ENCODE measurements around the gene OXSM.

Gene OXSM

DNA sequence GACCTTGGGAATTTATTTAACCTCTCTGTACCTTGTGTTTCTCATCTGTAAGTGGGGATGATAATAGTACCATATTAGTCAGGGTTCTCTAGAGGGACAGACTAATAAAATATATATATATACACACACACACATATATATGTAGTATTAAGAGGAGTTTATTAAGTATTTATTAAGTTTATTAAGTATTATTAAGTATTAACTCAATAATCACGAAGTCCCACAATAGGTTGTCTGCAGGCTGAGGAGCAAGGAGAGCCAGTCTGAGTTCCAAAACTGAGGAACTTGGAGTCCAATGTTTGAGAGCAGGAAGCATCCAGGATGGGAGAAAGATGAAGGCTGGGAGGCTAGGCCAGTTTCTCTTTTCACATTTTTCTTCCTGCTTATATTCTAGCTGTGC is 14.8 kb downstream of the OXSM start:
- no peak for DNase-seq (ENCODE audit: low spot score)

DNA sequence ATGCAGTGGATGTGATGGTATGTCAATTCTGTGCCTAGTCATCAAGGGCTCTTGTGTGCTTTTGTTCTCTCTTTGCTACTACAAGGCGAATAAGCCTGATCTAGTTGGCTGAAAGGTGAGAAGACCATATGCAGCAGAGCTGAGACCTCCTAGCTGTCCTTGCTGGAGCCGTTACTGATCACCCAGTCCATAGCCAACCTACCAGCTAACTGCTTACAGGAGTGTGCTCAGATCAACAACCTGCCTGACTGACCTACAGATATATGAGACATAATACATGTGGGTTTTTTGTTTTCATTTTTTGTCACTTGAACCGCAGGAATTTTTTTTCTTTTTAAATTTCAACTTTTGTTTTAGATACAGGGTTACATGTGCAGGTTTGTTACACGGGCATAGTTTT is 22.8 kb downstream of the OXSM start:
- DNase-seq (ENCODE audit: low spot score): no peak

DNA sequence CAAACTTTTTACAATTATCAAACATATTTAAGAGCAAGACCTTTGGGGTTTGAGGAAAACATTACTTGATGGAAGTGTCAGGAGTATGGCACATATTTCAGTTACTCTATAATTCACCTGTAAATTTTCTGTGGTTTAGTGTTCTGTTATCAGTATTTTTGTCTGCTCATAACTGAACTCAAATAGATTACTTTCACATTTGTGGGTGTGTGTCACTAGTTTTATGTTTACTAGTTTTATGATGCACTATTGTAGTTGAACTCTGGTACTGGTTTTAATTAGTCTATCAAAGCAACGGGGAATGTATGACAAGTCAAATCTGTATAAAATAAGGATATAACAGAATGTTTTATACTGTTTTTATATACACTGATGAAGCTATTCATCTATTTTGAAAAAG is 27.2 kb downstream of the OXSM start:
- no peak for DNase-seq (ENCODE audit: low spot score)

DNA sequence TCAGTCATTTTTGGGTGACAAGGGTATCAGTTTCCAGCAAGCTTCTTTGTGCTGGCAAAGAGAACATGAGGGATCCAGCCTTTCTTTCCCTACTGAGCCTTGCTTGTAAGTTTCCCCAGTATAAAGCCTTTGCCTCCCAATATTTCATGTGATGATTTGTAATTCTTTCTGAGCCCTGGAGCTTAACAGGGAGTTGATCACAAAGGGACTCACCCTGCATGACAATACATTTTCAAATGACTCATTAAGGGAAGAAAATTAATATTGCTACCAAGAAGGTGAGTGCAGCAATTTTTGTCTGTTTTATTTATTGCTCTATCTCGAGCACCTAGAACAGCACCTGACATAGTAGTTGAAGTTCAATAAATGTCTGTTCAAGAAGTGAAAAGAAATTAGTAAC is 27.7 kb downstream of the OXSM start:
- DNase-seq (ENCODE audit: low spot score): no peak

DNA sequence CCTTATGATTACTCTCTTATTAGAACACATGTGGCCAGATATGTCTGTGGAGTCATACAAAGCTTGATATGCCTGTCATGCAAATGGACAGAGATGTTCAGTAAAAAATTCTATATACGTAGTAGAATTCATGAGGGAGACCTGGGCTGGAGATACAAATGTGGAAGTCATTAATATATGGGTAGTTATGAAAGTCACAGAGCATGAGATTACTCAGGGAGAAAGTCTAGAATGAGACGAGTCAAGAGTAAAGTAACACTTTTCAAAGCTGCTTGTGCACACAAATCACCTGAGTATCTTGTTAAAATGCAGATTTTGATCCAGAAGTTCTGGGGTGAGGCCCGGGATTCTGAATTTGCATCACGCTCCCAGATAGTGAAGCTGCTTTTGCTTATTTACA is 28.4 kb downstream of the OXSM start:
- no peak for DNase-seq (ENCODE audit: low spot score)

DNA sequence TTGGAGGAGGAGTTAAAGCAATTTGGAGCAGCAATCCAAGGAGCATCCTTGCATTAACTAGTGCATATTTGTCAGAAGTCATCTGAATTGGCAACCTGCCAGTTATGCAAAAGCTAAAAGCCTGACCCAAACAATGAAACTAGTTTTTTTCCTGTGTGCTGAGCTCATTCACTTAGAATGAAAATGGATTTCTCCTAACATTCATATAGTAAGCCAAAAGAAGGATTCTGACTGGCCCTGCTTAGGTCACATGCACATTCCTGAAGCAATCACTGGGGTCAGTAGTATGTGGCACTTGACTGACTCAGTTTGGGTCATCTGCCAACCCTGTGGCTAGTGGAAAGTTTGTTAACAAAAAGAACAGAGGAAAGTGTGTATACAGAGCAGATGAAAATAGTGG is 30.5 kb downstream of the OXSM start:
- no peak for DNase-seq (ENCODE audit: low spot score)

DNA sequence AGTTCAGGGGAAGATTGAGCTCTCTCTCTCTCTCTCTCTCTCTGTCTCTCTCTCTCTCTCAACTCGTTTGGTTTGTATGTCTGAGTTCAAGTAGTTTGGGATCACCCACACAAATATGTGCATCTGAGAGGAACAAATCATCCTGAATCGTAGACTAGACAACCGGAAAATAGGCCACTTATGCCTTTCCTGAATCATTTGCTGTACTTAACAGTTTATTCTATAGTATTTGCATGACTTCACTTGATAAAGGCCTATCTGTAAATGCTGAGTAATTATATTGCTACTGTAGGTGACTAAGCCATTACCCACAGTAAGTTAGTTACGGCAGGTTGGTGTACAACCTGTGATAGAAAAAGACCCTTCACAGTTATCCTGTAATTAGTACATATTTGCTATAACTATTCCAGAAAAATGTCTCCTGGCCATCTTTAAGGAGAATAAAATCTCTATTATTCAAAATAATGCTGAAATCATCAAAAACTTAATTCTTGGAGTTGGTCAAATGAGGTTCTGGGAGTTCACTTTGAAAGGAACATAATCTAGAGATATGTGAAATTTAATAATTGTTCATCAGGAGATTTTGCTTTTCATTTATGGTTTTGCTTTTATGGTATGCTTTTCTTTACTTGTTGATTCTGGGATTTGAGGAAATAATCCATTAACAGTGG is 31.1 kb downstream of the OXSM start:
- DNase-seq (ENCODE audit: low spot score): no peak

DNA sequence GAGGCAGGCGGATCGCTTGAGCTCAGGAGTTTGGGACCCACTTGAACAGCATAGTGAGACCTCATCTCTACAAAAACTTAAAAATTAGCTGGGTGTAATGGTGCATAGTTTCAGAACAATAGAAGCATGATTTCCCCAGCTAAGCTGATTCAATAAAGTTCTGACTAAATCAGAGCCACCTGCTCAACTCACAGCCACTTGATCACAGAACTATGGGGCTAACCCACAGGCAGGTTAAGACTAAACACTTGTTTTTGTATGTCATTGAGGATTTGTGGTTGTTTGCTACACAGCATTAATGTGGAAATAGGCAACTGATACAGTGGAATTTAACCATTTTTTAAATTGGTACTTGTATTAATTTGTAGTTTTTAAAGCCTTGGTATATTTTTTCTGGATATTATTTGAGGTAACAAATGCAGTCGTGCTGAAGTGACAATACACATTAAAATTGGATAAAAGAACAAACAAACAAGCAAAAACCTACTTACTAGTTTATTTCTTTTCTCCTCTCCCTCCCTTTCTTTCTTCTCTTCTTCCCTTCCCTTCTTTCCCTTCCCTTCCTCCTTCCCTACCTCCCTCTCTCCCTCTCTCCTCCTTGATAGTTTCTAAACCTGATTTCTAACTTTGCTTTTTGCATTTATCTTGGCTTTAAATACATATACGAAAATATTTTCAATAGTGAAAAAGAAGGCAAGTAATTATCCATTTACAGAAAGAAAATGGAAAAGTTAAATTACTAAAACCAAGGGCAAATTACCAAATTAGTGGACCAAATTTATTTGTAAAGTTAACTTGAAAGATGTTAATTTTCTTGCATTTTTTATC is 32.1 kb downstream of the OXSM start:
- no peak for DNase-seq (ENCODE audit: low spot score)

DNA sequence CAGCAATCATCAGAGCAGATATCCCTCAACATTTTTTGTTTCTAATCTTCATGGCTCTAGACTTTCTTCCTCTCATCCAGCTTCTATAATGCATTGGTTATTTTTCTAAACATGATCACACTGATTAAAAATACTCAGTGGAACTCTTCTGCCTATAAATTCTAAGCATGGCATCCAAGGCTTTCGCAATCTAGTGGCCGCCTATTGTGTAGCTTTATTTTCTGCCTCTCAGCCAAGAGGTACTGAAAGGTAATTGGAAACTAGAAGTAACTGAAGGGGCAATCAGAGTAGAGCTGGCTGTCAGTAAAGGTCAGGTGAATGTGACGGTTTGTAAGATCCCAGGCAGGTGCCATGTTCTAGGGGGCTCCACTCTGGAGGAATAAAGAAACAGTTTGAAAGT is 33.4 kb downstream of the OXSM start:
- no peak for DNase-seq (ENCODE audit: low spot score)

DNA sequence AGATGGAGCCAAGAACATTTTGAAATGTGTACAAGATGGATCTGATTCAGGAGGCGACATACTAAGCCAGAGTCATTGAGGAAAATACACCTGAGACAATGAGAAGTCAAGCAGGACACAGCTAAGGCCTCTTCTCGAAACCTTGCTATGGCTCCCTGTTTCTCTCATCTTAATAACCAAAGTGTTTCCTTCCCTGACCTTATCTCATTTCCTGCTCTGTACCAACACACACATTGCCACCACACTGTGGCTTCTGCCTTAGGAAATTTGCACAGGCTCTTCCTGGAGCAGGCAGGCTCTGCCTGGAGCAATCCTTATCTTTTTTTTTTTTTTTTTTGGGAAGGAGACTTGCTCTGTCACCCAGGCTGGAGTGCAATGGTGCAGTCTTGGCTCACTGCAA is 36.6 kb downstream of the OXSM start:
- DNase-seq (ENCODE audit: low spot score): no peak

DNA sequence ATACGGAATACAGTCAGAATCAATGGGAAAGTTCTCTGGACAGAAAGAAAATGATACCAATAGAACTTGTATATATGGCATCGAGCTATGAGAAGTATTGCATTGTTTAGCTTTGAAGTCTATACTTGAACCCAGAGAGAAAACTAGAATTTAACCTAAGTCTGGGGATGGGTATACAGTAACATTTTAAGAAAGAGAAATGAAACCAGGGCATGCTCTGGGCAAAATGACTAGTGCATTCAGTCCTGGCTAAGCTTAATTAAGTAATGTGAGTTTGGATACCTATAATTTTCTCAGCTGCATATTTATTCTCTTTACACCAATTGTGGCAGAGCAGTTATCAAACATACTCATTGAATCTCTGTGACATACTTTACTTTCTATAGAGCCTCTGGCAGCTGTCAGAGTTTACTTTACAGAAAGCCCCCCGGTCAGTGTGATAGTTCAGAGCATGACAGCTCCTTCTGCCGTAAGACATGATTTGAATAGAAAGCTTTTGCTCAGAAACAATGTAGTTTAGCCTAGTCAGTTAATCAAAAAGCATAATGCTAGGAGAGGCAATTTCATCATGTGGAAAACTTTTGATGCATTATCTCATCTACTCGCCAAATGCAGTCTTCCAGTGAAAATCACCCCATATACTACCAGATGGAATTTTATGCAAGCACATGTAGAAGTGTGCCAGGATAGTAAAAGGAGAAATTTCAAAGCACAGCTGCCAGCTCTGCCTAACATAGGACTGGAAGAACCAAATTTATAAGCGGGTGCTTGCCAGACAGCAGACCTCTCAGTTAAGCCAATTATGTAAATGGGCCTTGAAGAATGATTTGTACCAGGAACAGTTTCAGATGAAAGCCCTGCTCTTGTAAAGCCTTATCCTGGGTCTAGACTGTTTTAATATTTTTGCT is 40.7 kb downstream of the OXSM start:
- peak; percentile 77 for DNase-seq (ENCODE audit: low spot score)

DNA sequence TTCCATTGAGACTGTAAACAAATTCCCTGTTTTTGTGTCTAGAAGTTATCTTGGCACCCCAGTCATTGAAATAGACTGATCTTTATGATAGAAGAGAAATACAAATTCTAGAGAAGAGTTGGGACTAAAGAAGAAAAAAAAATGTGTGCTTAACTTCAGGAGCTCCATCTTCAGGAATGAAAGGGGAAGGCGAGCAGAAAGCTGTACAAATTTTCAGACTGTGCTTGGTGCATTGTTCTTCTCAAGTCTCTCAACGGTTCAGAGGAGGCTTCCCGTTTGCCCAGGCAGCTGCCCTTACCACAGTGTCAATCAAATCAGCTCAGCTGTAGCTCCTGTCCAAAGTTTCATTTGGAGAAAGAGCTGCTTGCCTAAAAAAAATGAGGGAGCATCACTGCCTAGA is 41.7 kb downstream of the OXSM start:
- DNase-seq (ENCODE audit: low spot score): peak; percentile 23

DNA sequence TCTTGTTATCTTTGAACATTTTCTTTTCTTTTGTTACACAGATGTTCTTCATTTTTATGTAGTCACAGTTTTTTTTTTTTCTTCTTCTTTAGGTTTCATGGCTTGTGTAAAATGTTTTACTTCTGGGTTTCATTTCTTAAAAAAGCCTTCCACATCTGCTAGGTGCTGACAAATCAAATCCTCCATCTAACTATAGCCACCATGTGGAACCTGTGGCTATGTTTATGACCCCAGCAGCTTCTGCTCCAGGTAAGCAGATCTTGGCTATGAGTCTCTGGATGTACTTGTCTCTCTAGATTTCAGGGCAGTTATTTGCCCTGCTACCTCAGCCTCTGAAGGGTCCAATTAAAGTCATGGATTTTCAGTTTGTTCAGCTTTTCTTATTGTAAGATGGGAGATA is 44.5 kb downstream of the OXSM start:
- no peak for DNase-seq (ENCODE audit: low spot score)

DNA sequence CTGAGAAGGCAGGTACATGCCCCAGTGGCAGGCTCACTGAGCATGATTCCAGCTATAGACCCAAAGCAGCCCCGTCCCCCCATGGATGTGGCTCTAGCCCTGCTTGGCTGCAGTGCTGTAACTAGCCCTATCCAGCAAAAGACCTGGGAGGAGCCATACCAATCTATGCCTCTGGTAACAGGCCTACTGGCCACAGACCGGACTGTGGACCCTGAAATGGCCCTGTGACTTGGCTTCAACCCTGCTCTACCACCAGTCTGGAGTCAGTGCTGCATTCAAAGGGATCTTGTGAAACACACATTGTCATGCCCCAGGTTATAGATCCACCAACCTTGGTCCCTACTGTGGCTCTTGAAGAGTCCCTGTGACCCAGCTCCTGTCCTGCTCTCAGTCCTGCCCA is 46.7 kb downstream of the OXSM start:
- DNase-seq (ENCODE audit: low spot score): no peak

DNA sequence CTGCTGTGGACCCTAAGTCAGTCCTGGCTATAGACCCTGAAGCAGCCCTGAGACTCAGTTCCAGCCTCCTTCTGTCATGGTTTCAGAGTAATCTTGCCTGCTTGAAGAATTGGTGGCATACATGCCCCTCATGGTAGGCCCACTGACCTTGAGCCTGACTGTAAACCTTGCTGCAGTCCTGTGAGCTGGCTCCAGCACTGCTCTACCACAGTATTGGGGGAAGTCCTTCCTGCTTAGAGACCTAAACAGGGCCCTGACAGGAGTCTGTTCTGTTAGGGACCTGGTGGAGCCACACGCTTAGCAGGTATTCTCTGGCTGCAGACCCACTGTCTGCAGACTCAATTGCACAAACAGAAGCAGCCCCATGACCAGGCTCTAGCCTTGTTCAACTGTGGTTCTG is 47.1 kb downstream of the OXSM start:
- no peak for DNase-seq (ENCODE audit: low spot score)

DNA sequence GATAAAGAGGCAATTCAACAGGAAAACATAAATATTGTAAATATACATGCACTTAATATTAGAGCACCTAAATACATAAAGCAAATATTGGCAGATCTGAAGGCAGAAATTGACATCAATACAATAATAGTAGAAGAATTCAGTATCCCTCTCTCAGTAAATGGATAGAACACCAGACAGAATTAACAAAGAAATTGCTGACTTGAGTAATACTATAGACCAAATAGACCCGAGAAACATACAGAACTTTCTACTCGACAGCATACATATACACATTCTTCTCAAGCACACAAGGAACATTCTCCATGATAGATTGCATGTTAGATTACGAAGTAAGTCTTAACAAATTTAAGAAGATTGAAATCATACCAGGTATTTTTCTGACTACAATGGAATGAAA is 50.2 kb downstream of the OXSM start:
- DNase-seq (ENCODE audit: low spot score): no peak

DNA sequence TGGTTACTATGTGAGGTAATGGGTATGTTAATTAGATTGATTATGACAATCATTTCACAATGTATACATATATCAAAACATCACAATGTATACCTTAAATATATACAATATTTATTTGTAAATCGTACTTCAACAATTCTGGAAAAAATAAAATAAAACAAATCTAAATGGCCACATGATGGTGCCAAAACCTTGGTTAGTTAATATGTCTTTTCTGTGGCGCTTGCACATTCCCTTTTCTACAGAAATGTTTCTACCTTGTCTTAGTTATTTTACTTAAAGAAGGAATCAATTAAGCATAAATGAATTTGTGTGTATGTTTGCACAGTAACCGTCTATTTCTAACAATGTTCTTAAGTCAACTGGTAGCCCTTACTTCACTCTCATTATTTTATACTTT is 53.4 kb downstream of the OXSM start:
- DNase-seq (ENCODE audit: low spot score): peak; percentile 66
